LNCAP (cell line): Measurements from ENCODE around the gene HAPLN3.

ENCODE experiments used
- CTCF ChIP-seq: fragments of 450-650 bp; IDR thresholded peaks from 2 replicates; pipeline ENCODE4 v1.5.1; 2017; ENCODE audit warnings: mild to moderate bottlenecking

Gene HAPLN3

DNA sequence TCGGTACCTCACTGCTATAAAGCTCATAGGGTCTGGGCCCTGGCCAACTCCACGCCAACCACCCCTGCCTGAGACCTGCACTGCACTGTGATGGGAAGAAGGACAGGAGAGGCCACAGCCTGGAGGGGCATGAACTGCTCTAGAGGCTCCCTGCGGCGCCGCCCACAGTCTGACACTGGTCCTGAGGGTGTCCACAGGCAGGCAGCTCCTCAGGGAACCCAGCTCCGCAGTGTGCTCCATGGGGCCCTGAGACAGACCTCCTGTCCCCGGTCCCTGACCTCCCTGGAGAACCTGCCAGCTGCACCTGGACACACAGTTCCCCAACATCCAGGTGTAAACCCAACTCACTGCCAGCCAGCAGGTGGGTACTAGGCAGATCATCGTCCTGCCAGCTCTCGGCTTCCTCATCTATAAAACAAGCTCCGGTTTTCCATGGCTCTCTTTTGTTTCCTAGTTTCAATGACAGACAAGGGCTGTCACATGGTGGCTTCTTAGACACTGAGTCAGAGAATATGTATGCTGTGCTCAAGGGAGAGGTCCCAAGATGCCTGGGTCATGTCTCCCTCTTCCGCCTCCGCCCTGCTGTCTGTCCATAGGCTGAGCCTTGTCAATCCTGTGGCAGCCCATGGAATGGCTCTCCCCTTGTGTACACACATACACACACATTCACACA lies 5.1 kb upstream of the HAPLN3 start:
- no peak for TF ChIP-seq CTCF

DNA sequence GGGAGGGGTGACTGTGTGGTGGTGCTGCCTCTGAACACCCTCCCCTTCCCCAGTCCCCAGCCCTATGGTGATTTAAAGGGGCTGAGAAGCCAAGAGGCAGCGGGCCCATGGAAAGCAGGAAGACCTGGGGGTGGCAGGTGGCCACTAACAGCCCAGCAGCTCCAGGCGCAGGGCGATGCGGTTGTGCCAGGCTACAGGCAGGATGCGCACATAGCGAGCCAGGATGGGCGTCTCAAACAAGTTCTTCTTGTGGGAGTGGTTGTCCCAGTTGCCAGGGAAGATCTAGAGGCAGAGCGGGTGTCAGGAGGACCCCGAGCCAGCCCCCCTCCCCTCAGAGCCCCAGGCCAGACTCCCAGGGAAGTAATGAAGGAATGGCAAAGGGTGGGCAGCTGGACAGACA lies 3.9 kb upstream of the HAPLN3 start:
- no peak for TF ChIP-seq CTCF

GRCh38 chr15:88898736-88899135 lies 3.4 kb upstream of the HAPLN3 start:
- no peak for TF ChIP-seq CTCF

DNA sequence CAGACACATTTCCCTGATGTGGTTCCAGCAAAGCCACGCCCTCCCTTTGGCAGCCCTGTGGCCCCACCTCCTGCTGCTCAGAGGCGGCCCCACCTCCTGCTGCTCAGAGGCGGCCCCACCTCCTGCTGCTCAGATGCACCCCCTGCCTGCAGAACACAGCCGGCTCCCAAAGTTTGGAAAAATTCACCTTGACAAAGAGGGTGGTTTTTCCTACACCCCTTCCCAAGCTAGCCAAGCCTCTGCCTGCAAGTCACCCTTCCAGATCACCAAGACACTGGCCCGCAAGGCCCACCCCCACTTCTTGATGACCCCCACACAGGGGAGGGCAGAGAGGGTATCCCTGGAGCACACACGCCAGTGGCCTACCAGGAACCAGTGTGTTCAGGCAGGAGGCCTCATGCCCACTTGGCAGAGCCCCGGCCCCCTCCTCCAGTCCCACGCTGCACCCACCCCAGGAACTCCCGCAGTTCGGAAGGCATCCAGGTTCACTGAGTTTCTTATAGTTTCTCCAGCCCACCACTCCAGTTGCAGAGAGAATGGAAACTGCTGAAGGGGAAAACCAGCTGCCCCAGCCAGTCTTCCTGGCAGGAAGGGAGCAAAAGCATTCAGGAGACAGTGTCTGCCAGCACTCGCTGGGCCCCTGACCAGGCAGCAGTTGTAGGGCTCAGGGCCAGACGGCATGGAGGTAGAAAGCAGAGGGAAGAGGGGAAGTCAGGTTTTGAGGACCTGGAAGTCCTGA lies 2.3 kb upstream of the HAPLN3 start:
- TF ChIP-seq CTCF = peak; percentile 64

DNA sequence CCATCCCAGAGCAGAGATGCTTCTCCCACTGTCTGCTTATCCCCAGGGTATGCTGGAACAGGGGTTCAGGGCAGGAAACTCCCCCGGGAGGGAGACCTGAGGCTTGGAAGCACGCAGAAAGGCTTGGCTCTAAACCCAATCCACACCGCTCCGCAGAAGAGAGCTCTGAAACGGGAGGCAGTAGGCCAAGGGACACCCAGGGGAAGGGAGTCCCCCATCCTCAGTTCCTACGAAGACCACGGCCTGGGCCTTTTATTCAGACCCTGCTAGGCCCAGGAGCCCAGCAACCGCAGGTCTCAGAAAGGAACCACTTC lies 1.8 kb upstream of the HAPLN3 start:
- no peak for TF ChIP-seq CTCF

- no peak for TF ChIP-seq CTCF
Observed at GRCh38 chr15:88896333-88897033, 1.1 kb upstream of the HAPLN3 start.

DNA sequence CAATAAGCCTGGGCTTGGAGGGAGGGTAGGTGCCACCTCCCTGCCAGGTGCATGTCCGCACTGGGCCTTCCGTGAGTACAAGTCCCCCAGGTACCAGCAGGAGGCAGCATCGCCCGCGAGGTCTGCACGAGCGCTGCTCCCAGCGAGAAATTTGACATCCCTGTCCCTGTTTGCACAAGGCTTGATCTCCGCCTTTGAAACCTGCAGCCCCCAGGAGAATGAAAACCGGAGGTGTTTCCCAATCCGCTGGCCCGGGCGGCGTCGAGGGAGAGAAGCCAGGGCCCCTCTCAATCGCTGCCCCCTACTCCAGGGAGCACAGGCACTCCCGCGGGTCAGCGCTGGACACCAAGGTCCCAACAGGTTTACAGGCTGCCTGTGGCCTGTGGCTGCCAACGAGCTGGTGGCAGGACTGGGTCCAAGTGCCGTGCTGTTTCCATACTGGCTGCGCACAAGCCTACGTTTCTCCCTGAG lies 961 bp downstream of the HAPLN3 start:
- peak; percentile 69 for TF ChIP-seq CTCF
